ENCODE data around the gene CTDP1. TPM values are rescaled to one million over a fixed set of nuclear protein-coding genes. Genes with fewer than 3 reads are reported as not detected.

Gene CTDP1
- total and polyA plus RNA-seq, 12 donors: 3.8 to 23.9 (median 15.8) TPM

DNA sequence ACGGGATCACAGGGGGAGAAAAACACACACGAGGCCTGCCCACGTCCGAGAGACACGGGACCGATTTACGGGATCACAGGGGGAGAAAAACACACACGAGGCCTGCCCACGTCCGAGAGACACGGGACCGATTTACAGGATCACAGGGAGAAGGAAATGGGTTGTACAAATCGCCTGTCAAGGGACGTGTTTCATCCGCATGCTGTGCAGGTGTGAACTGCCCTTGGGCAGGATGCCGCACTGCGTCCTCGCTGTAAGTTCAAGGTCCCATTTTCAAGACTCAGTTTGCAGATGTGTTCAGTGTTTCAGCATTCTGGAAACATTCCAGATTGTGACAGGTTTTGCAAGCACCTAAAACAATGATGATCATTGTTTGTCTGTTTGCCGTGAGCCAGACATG, 115.8 kb downstream of the CTDP1 start:
- intact Hi-C loops (cut with DNase I): no loop called here
- Histone ChIP-seq H3K4me3 (no peak overlapping the region), H3K27me3 (peaks cover 35% of the 10 kb centered on the region), H3K4me1 (replicated peaks in 1 of 2) (peaks cover 0 to 12% of the 10 kb centered on the region in 2 donors), H3K36me3 (replicated peaks in 1 of 2) (no peaks in the 10 kb centered on the region), H3K27ac (no peak overlapping the region), H3K9me3 (replicated peaks in 1 of 3) (no peaks in the 10 kb centered on the region)
- no peak for DNase-seq
- no peak for TF ChIP-seq POLR2A (IDR thresholded peaks at IDR 0.05)
- TF ChIP-seq, protein P1, sequence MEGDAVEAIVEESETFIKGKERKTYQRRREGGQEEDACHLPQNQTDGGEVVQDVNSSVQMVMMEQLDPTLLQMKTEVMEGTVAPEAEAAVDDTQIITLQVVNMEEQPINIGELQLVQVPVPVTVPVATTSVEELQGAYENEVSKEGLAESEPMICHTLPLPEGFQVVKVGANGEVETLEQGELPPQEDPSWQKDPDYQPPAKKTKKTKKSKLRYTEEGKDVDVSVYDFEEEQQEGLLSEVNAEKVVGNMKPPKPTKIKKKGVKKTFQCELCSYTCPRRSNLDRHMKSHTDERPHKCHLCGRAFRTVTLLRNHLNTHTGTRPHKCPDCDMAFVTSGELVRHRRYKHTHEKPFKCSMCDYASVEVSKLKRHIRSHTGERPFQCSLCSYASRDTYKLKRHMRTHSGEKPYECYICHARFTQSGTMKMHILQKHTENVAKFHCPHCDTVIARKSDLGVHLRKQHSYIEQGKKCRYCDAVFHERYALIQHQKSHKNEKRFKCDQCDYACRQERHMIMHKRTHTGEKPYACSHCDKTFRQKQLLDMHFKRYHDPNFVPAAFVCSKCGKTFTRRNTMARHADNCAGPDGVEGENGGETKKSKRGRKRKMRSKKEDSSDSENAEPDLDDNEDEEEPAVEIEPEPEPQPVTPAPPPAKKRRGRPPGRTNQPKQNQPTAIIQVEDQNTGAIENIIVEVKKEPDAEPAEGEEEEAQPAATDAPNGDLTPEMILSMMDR (IDR thresholded peaks at IDR 0.05): no peak
- whole genome bisulfite sequencing, 4 donors: 84 to 91% (median 87%) methylated on average over 19 of the region's 19 CpGs

DNA sequence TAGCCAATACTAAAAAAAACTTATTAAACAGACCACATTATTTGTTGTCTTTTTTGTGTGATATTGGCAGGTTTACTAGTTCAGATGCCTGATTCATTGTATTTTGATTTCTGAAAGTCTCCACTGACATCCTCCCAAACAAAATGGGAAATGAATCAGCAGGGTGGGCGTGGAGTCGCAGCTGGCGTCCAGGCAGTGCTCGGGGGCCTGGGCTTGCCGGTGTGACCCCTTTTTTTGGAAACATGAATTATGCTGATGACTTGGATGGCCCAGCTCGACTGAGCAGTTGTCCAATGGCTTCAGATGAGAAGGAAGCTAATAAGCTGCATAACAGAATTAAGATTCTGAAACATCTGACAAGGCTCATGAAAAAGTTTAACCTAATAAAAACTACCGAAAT, 116.4 kb downstream of the CTDP1 start:
- Histone ChIP-seq H3K27ac (no peak overlapping the region), H3K27me3 (peaks cover 36% of the 10 kb centered on the region), H3K4me1 (replicated peaks in 1 of 2) (peaks cover 0 to 12% of the 10 kb centered on the region in 2 donors), H3K4me3 (no peak overlapping the region), H3K9me3 (replicated peaks in 1 of 3) (no peaks in the 10 kb centered on the region), H3K36me3 (replicated peaks in 1 of 2) (no peaks in the 10 kb centered on the region)
- intact Hi-C loops (cut with DNase I): no loop called here
- TF ChIP-seq POLR2A (IDR thresholded peaks at IDR 0.05): no peak
- TF ChIP-seq, protein P1 (IDR thresholded peaks at IDR 0.05): no peak
- 41 to 51% (median 44%) methylated on average over 7 of the region's 7 CpGs for WGBS, 4 donors
- DNase-seq: no peak

DNA sequence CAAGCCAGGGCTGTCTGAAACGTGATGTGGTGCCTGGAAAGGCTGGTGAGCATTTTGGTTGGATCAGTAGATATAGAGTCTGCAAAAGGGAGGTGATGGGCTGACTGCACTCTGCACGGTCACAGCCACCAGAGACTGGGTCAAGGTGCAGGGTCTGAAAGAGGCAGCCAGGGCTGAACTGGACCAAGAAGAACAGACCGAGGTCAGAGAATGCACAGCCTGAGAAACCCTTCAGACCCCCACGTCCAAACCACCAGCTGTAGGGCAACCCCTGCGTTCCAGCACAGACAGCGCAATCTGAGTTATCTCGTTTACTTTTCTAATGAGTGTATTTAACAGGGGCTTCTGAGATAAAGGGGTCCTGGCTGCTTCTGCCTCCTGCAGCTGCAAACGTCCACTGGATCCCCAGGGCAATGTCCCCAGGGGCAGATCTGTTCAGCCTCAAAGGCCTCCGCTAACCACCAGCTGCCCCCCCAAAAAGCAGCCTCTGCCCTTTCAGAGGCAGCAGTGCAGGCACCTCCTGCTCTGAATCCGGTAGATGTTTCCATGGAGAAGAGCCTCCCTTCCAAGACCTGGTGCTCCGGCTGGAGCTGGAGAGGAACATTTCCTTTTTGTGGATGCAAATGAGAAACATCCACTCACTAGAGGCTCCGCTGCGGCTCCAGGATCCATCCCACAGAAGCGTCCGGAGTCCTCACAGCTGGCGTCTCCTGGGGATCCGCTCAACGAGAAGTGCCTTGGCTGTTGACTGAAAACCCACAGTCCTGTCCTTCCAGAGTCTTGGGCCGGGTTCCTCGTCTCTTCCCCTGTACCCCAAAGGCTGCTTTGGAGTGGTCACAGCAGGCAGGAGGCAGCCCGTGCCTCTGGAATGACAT, 117.2 kb downstream of the CTDP1 start:
- intact Hi-C loops (cut with DNase I): no loop called here
- TF ChIP-seq POLR2A (IDR thresholded peaks at IDR 0.05): no peak
- TF ChIP-seq, protein P1 (IDR thresholded peaks at IDR 0.05): no peak
- H3K9me3 ChIP-seq (replicated peaks in 1 of 3): no peaks in the 10 kb centered on the region

DNA sequence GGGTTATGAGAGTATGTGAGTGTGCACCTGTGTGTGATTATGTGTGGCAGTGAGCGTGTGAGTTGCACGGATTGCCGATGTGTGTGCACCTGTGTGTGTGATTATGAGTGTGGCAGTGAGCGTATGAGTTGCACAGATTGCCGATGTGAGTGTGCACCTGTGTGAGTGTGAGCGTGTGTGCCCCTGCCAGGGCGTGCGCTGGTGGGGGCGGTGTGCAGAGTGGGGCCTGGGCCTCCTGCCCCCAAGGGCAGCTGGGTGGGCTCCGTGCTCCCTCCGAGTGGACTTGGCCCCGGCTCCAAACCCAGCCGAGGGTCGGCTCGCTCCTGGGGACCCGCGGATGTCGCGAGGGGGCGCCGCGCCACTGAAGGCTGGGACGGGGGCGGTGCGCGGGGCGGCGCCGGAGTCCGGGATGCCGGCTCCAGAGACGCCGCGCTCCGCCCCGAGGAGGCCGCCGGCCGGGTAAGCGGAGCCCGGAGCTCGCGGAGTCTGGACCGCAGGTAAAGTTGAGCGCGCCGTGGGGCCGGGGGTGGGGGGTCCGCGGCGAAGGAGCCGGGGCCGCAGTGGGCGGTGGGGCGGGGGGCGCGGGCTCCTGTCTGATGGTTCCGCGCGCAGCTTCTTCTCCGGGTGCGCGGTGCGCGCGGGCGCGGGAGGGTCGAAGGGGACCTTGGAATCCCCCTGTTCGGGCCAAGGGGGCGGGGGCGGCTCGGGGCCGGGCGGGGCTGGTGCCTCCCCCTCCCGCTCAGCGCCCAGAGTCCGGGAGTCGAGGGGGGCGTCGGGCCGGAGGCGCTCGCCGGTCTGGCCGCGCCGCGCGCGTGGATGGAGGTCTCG, 118.1 kb downstream of the CTDP1 start, which contains the start of gene KCNG2:
KCNG2 (plus strand) TSS at position 421 of the 828 bp plus-strand sequence. CDS start 65,730 bp downstream, outside the sequence.
- Histone ChIP-seq H3K9me3 (replicated peaks in 1 of 3) (no peaks in the 10 kb centered on the region), H3K27ac (no peak within 1 kb of the TSS), H3K27me3 (peaks cover 36% of the 10 kb centered on the region), H3K4me1 (replicated peaks in 1 of 2) (peaks cover 0 to 12% of the 10 kb centered on the region in 2 donors), H3K4me3 (peak within 1 kb of the TSS in 1 of 4 donors; percentile 32), H3K36me3 (replicated peaks in 1 of 2) (no peaks in the 10 kb centered on the region)
- DNase-seq: no peak
- 5 to 44% (median 7%) methylated on average over 10 to 91 of the region's 92 CpGs for WGBS, 4 donors
- TF ChIP-seq, protein P1 (IDR thresholded peaks at IDR 0.05): no peak
- TF ChIP-seq POLR2A (IDR thresholded peaks at IDR 0.05): no peak
- intact Hi-C loops (cut with DNase I): no loop called here

More for the DNA sequence above, 117.2 kb downstream of the CTDP1 start:
- Histone ChIP-seq H3K4me1 (replicated peaks in 1 of 2) (peaks cover 0 to 12% of the 10 kb centered on the region in 2 donors), H3K27me3 (peaks cover 36% of the 10 kb centered on the region), H3K36me3 (replicated peaks in 1 of 2) (no peaks in the 10 kb centered on the region), H3K27ac (no peak overlapping the region), H3K4me3 (no peak overlapping the region)
- 35 to 42% (median 38%) methylated on average over 17 to 21 of the region's 21 CpGs for WGBS, 4 donors
- no peak for DNase-seq

All from adrenal gland (tissue), 12 donors.